HG02884 (cell line): ENCODE measurements around the gene MTIF3.

Source experiments
- ATAC-seq: cut with Tn5 transposase; IDR thresholded peaks from one replicate; pipeline ENCODE4 v1.9.1; 2021; ENCODE audit warnings: mild to moderate bottlenecking, moderate library complexity; ENCODE audit not compliant: unreplicated experiment

Gene MTIF3

DNA sequence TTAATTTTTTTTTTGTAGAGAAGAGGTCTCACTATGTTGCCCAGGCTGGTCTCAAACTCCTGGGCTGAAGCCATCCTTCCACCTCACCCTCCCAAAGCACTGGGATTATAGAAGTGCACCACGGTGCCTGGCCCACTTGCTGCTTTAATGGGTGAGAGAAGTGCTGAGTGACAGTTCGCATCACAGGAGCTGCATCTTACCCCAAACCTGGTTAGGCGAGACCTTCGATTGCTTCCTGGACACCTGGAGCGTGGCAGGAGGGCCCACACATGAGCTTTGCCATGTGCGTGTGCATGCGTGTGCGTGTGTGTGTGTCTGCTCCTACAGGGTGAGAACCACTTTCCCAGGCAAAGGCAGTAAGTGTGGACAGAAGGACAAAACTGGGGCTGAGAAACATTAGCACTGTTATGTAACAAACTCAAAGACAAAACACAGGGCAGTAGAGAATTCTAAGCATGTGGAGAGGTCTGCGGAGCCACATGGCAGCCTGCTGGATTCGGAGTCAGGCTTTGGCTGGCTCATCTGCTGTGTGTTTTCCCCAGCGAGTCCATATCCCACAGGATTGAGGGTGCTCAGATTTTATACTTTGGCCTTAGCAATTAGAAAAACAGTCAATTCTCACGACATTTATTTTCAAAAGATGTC lies 11.7 kb upstream of the MTIF3 start:
- no peak for ATAC-seq

DNA sequence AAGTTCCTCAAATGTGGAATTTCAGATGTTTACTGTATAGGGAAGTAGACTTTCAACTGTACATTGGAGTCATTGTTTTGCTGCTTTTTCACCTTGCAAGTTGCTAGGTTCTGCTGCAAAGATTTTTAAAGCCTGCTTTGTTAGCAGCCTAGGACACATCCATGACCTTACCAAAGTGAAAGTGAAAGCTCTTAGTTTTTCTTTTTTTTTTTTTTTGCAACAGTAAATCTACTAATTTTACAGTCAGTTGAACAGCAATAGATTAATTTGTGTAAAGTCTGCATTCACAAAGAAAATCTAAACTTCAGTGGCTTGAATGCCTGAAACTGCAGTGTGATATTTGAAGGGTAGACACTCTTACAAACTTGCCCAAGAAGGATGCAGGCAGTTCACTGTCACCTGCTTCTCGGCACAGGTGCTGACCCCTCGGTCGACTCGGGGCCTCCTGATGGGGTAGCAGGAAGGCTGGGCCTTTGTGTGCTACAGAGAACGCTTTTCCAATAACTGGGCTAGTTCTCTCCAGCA lies 5.0 kb upstream of the MTIF3 start:
- no peak for ATAC-seq

DNA sequence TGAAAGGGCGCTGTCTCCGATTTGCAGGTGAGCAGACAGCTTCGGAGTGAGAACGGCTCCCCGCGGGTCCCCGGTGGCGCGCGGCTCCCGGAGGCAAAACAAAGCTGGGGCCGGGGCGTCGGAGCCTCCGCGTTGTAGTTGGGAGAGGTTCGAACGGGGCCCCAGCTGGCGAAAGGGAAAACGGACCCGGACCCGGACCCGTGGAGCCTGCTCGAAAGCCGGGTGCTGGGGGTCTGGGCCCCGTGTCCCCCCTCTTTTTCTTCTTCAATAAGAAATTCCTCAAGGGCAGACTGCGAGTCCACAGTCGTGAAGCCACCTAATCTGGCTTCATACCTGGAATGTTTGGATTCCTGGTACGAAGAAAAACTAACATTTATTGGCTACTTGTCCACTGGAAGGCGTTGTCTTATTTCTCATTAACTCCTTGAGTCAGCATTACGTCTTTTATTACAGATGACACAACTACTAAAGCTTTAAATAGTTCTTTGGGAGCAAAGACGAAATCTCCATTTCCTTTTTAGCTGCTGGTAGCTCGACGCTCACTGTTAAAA lies 632 bp upstream of the MTIF3 start:
- ATAC-seq = no peak

DNA sequence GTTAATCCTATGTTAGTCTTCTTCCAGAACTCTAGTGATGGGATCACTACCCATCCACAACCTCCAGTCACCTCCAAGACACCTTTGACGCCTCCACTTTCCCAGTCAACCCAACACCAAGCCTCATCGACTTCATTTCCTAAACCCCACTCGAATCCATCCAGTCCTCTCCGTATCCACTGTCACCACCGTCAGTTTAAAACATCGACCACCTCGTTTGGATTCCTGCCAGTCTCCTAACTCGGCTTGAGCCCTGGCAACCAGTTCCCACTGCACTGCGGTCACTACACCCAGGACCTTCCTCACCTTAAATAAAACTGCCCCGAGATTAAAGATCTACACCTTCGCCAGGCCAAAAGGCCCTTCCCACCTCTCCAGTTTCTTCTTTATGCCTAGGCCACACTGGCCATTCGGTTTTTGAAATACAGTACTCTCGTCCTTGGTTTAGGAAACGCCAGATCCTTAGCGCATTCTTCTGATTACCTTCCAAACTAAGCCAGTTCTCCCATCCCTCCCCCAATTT lies 1.2 kb downstream of the MTIF3 start:
- ATAC-seq = no peak

DNA sequence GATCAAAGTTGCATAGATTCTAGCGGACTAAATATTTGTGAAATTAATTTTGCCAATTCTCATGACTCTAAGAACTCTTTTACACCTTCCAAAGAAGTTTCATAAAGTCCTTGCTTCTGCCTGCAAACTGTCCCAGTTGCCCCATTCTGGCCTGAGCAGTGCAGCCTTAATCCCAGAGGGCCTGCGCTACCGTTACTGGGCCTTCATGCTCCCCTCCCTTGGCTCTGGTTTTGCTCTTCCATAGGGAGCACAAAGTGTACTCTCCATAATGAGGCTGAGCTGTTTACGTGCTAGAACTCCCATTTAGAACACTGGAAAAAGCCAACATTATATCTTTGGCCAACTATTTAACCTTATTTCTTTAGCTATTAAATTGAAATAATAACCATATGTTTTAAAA lies 2.1 kb downstream of the MTIF3 start:
- no peak for ATAC-seq

DNA sequence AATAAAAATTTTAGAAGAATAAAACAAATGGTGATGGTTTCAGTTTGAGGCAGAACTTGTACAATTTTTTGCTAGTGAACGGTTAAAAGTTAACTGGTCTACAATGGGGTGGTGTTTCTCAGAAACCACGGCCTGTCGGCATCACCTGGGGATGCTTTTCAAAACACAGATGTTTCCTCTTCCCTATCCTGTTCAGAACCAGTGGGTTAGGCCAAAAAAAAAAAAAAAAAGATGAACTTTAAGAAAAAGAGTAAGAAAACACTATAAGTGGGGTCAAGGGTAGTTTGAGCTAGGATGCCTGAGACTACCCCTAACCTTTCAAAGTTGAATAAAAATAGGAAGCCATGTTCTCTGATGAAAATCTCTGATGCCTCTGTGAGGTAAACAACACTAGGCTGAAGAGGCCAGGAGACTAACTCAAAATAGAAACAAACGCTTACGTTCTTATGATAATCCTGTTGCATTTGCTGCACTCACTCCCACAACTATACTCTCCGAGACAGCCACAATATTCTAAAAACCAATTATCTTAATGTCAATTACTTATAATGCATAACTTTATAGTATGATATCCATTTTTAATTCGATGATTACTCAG lies 3.3 kb downstream of the MTIF3 start:
- ATAC-seq = no peak

DNA sequence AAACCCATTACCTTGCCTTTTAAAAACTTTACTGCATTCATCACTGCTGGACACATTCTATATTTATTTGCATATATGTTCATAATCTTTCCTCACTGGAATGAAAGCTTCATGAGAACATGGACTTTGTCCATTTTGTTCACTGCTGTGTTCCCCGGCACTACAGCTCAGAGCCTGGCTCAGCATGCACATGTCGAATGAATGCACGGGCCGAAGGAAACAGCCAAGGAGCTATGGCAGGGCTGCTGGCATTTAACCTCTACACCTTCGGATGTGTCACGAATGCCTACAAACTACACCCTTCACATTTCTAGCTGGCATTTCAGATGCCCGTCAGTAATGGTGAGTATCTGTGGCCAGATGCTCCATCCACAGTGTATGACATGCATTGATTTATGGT lies 7.6 kb downstream of the MTIF3 start:
- ATAC-seq = no peak

DNA sequence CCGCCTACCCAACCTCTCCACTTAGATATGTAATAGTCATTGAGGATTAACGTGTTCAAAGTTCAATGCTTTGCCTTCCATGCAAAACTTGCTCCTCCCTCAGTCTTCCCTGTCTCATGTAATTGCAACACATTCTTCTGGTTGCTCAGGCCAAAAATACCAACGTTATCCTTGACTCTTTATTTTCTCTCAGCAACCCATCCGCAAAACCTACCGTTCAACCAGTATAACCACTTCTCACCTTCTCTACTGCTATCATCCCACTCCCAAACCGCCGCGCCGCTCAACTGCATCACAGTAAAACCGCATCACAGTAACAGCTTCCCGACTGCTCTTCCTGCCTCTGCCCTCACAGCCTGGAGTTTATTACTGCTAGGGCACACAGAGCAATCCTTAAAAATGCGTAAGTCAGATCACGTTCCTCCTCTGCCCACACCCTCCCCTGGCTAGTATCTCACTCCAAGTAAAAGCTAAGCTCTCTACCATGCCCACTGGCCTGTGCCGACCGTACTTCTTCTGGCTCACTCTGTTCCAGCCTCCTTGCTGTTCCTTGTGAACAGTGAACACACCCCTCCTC lies 8.2 kb downstream of the MTIF3 start:
- ATAC-seq = no peak

DNA sequence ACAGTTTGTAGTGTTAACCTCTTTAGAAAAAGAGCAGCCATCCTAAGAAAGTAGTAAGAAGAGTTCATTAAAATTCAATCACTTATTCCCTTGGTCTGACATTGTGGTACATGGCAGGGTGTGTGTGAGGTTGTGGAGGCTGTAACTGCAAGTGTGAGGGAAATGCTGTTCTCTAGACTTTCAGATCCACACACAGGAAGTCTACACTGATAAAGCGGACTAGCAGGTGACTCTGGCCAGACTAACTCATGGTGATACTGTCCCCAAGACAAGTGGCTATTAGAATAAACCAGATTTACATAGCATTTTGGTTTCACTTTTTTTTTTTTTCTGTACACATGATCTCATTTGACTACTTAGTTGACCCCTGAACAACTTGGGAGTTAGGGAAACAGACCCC lies 10.0 kb downstream of the MTIF3 start:
- no peak for ATAC-seq

DNA sequence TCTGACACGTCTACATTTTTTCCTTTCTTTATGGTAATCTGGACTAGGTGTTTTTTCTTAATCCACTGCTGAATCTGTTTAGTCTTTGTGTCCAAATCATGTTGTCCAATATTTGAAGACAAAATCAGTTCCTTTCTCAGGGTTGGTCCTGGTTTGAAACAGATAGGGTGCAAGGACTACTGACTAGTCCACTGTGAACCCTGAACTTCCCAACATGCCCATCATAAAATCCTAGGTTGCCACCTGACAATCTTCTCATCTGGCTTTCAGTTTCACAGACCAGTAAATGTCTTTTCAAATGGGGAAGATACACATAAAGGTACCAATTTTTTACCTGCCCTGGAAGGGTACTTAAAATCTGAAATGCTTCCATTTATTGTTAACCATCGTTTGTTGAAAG lies 13.2 kb downstream of the MTIF3 start:
- ATAC-seq = no peak

DNA sequence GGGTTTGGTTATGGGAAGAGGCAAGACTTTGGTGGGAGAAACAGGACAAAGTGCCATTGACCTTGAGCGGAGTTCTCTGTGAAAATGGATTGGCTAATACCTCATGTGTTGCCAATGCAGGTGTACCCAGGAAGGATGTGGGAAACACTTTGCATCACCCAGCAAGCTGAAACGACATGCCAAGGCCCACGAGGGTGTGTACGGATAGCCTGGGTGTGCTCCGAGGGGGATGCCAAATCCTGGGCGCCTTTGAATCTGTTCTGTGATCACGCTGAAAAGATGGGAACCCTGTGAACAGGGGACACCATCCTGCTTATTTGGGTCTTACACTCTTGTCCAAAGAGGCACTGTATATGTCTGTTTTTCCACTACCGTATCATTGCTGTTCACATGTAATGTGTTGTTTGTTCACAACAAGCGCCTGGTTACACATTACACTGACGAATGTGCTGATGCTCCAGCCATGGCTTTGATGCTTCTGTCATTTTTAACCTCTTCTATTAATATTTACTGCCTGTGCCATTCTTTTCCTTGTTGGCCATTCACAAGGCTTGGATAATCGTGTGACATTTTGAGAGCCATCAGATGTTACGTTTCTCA lies 17.7 kb downstream of the MTIF3 start:
- ATAC-seq = no peak

DNA sequence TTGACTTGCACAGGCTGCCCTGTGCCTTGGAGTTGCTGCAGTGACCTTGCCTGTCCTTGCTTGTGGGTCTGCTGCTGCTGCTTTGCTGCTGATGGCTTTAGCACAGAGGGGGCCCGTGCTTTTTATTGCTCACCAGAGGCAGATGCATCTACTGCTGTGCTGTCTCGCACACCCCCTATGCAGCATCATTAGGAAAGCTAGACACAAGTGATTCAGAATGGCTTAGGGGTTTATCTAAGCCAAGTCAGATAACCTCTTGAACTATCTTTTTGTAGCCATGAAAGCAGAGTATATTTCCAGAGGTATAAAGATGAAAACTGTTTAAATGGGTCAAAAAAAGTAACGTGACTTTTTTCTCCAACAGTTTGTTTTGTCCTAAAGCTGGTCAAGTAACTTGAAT lies 18.2 kb downstream of the MTIF3 start:
- no peak for ATAC-seq

DNA sequence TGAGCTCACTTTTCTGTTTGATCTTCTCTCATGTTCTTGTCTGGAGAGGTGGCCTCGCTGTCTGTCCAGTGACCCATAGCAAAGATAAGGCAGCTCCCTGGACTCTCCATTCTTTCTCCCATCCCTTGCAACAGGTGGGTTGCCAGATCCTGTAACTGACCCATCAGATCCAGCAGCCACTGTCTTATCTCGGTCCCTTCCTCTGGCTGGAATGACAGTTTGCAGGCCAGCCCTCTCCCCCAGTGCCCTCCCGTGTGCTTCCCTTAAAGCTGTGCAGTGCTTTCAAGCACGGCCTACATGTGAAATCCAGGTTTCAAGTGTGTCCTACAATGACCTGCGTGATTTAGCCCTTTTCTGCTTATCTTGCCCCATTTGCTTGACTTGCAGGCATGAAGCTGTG lies 22.2 kb downstream of the MTIF3 start:
- ATAC-seq = no peak

DNA sequence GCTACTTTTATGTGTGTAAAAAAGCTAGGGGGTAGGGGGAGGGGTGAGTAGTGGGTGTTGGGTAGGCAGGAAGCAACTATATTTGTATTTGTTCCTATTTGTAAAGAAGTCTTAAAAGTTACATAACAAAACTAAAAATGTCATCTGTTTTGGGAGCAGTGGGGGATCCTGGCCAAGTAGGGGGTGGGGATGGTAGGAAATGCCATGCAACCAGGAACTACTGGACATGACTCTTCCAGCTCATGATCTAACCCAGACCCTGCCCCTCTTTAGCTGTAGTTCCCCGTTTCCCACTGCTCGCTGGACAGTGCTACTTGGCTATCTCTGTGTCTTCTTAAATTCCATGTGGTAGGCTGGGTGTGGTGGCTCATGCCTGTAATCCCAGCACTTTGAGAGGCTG lies 22.7 kb downstream of the MTIF3 start:
- ATAC-seq = no peak

DNA sequence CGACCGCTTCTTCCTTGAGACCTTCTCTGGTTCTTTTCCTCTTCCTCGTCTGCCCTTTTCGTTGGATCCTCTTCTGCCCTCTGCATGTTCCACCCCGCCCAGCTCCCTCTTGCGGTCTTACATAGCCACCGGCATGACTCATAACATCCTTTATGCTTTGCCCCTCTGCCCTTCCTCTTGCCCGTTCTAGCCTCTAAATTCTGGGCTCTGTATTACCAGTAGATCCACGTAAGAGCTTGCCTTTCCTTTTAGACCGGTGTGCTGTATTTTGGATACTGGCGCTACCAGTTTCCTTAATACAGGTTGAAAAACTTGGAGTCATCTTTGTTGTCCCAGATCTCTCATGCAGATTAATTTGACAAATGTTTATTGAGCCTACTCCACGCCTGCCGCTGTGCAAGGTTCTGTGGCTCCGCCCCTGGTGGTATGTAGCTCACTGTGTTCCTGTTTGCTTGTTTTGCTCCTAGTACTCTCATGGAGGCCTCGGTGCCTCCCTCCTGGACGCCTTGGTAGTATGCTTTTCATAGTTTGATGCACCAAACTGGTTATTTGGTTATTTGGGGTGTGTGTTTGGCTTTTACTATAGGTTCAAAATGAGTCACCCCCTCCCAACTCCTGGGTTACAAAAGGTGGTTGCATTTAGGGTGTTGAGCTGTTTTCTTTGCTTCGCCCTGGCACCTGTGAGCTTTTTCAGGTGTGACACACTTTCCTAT lies 24.3 kb downstream of the MTIF3 start:
- ATAC-seq = peak; percentile 52

DNA sequence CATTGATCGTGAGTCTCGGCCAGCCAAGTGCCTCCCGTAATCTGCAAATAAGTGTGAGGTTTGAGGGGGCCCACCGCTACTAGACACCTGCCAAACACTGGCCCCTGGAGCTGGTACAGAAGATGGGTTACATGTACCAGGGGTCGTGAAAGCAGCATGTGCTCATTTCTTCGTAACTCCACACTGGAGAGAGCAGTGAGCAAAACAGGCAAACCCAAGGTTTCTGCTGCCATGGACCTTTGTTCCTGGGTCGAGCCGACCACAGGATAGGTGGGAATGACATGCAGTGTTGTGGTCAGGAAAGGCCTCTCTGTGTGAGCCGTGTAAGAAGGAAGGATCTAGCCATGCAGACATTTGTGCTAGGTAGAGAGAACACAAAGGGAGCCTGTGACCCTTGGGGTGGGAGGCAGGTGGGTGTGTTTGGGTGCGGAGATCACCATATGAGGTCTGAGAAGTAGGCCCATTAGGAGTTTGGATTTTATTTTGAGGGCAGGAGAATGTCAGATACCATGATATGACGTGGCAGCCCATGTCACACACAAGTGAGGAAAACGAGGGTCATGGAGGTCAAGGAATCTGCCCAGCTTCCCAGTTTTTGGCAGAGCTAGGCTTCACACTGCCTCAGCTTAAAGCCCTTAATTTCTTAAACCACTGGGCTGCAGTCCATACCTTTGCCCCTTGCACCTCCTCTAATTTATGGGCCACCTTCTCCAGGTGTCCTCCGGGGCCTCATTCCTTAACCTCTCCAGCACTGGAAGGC lies 25.0 kb downstream of the MTIF3 start:
- ATAC-seq = no peak

DNA sequence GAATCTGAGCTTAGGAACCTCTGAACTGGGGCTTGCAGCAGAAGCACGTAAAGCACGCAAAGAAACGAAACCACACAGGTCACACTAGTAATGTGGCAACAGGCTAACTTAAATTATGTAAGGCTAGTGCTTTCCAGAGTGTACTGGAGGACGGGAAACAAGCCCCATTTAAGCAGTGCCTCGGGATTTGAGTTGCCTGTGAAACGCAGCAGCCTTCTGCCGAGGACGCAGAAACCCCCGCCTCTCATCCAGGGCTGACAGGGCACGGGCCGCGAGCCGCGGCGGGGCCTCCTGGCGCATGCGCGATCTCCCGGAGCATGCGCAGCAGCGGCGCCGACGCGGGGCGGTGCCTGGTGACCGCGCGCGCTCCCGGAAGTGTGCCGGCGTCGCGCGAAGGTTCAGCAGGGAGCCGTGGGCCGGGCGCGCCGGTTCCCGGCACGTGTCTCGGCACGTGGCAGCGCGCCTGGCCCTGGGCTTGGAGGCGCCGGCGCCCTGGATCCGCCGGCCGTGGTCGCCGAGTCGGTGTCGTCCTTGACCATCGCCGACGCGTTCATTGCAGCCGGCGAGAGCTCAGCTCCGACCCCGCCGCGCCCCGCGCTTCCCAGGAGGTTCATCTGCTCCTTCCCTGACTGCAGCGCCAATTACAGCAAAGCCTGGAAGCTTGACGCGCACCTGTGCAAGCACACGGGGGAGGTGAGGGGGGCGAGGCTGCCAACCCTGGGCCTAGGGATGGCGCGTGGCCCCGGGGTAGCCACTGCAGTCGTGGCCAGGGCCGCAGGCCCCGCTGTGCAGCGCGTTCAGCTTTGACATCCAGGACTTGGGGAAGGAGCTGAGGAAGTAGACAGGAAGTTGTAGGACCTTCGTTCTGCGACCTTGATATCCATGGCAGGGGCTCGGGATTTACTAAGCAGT lies 25.9 kb downstream of the MTIF3 start, which contains the start of gene GTF3A:
Gene GTF3A (plus strand): TSS at position 374 of the 912 bp plus-strand sequence.
- peak; percentile 57 for ATAC-seq

DNA sequence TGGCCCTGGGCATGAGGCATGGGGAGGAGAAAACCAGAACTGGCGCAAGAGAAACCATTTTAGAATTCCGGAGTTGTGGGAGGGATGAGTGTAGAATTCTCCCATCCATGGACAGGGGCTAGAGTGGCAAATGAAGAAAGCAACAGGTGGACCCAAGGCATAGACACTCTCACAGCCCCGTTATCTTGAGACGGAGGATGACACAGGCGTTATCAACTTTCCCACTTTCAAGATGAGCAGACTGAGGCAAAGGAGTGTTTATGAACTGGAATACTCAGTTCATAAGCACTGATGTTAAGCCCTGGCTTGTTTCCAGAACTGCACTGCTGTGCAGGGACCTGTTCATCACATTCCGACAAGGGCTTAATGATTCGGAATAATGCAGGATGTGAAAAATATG lies 27.0 kb downstream of the MTIF3 start:
- no peak for ATAC-seq
